ENCODE data around the gene ZMYND15.

- TF ChIP-seq CTCF (IDR thresholded peaks at IDR 0.05; ENCODE audit: poor library complexity, severe bottlenecking) (no peak), SMC3 (conservative IDR thresholded peaks at IDR 0.05; ENCODE audit: poor library complexity) (no peak), EP300 (conservative IDR thresholded peaks at IDR 0.05; ENCODE audit: poor library complexity, severe bottlenecking) (no peak)
Observed at GRCh38 chr17:4696437-4696805, 43.2 kb upstream of the ZMYND15 start.
